Heart right ventricle (tissue), 16 donors: Measurements from ENCODE around the gene NOD1. TPM values are rescaled to one million over a fixed set of nuclear protein-coding genes. Genes with fewer than 3 reads are reported as not detected.

Experiments
- ATAC-seq, 8 donors: fragments of 200-7000 bp; cut with Tn5 transposase; one replicate each; pipeline ENCODE4 v1.9.1; 2020; ENCODE audit warnings: mild to moderate bottlenecking in 8 of 8, moderate library complexity in 8 of 8, moderate number of reproducible peaks in 1 of 8
- DNase-seq, 2 donors: peaks; one replicate each; pipeline ENCODE4 v3.0.0-alpha.2; 2020
- H3K27ac ChIP-seq, 10 donors: fragments of 200-600 bp; sonication (generic) in 2 of 10; one replicate each; pipeline versions ENCODE4 v1.5.0 to v1.8.0; 2020 to 2022; ENCODE audit warnings: mild to moderate bottlenecking in 3 of 10
- H3K27me3 ChIP-seq, 7 donors: fragments of 200-600 bp; one replicate each; pipeline ENCODE4 v1.8.0; 2021 to 2022; ENCODE audit warnings: mild to moderate bottlenecking in 2 of 7
- H3K36me3 ChIP-seq, 9 donors: fragments of 200-600 bp; sonication (generic) in 1 of 9; one replicate each; pipeline versions ENCODE4 v1.5.0 to v1.8.0; 2020 to 2022; ENCODE audit warnings: mild to moderate bottlenecking in 2 of 9
- H3K4me1 ChIP-seq, 9 donors: fragments of 200-600 bp; sonication (generic) in 1 of 9; one replicate each; pipeline versions ENCODE4 v1.5.0 to v1.8.0; 2020 to 2022; ENCODE audit warnings: mild to moderate bottlenecking in 4 of 9
- H3K4me3 ChIP-seq, 10 donors: fragments of 200-600 bp; sonication (generic) in 2 of 10; one replicate each; pipeline versions ENCODE4 v1.5.0 to v1.8.0; 2020 to 2022; ENCODE audit warnings: mild to moderate bottlenecking in 7 of 10, moderate library complexity in 2 of 10
- H3K9me3 ChIP-seq, 11 donors: fragments of 200-600 bp in 10 of 11; sonication (generic) in 2 of 11; one replicate each; pipeline versions ENCODE4 v1.5.0 to v1.8.0; 2013 to 2022; ENCODE audit warnings: mild to moderate bottlenecking in 2 of 11, control low read depth in 1 of 11, moderate library complexity in 1 of 11
- CTCF ChIP-seq, 9 donors: fragments of 200-600 bp; sonication (generic) in 2 of 9; IDR thresholded peaks; one replicate each; pipeline versions ENCODE4 v1.5.0 to v1.8.0; 2021 to 2022; ENCODE audit warnings: antibody characterized with exemption in 9 of 9, mild to moderate bottlenecking in 5 of 9, moderate library complexity in 1 of 9
- WGBS, 2 donors: extraction: QIAGEN DNeasy Blood & Tissue Kit; methylation state at CpG; one replicate each; pipeline ENCODE4 v1.1.7; 2013; ENCODE audit warnings: inconsistent platforms in 1 of 2; 5-methylcytosine and 5-hydroxymethylcytosine counted together
- intact Hi-C, 10 donors: fragments of 100-400 bp; cut with DNase I; formaldehyde crosslinking; loops; one replicate each; pipeline versions ENCODE4 v1.11.1 to v1.14.2; 2022
- polyA plus RNA-seq, 2 donors: library from polyadenylated mRNA; stranded (reverse); fragments of 200-250 nt; gene quantifications; one replicate each; pipeline ENCODE4 v1.2.3, GENCODE V29; 2013
- total RNA-seq, 10 donors: library from RNA; stranded (reverse); fragmentation: NEBNext Ultra II Directional in 3 of 10; extraction: Animal tissue kit (Norgen Biotek cat#: 25700) in 3 of 10; gene quantifications; one replicate each; pipeline versions ENCODE4 v1.2.1 to v1.2.4, GENCODE V29; 2021 to 2023
- donor health status: Arrhythmogenic right ventricular cardiomyopathy.
- donor health status: ischemic (EF 13 %, LVEDD 7.1; RV severe dilation, severe dysfunction).
- donor health status: healthy with polysubstance abuse.
- donor health status: DM: no; HTN: yes; CAD: no.
- donor health status: DM: no; HTN: no; CAD: no.
- donor health status: ischemic (EF 25% LVEDD 6.9; RV normal size, moderate dysfunction).
- donor health status: ischemic (EF 25% LVEDD 5.7; RV mildly dilated, moderate dysfunction).
- donor health status: healthy.
- donor health status: DM: yes; HTN: yes; CAD: no.
- donor health status: Ischemic cardiomyopathy.
- donor health status: ischemic (EF 35%, LVEDD 5.7; RV mildly dilated, moderate dysfunction).
- donor health status: nonischemic (EF 11% LVEDD 7.7; RV severe dilation, severe dysfunction).
- donor health status: DM: yes; HTN: yes; CAD: no.
- donor health status: PGD.
- donor health status: ischemic (EF 29% LVEDD 5.4; RV normal size, mild dysfunction).
- donor health status: nonischemic (EF 23%, LVEDD 6.1; RV moderate dilation, normal function).

The NOD1 gene
- total and polyA plus RNA-seq, 12 donors, result 6.3 to 19.1 (median 8.6) TPM

- H3K9me3 ChIP-seq, result no peaks in the 10 kb centered on the region
- no peak overlapping the region for H3K4me3 ChIP-seq
- H3K27me3 ChIP-seq, result no peaks in the 10 kb centered on the region
- H3K27ac ChIP-seq, result peak overlapping the region in 5 of 10 donors; percentile 2 to 77 (median 16)
- no peak for TF ChIP-seq CTCF (IDR thresholded peaks at IDR 0.05)
- intact Hi-C loops, result loop anchor here in 1 of 10 donors (10.0 kb wide), 1 partner anchor 135 kb away; no protein-coding TSS in a partner anchor
- H3K36me3 ChIP-seq, result peaks cover 0 to 97% (median 23%) of the 10 kb centered on the region in 9 donors
- no peak for DNase-seq
- 58 to 63% methylated on average over 7 of the region's 7 CpGs for WGBS, 2 donors
- peak in 3 of 8 donors; percentile 8 to 20 (median 11) for ATAC-seq
- peaks cover 9 to 94% (median 34%) of the 10 kb centered on the region in 9 donors for H3K4me1 ChIP-seq
These were observed 48.3 kb downstream of the NOD1 start for GRCh38 chr7:30430276-30430675.

- no peak for ATAC-seq
- DNase-seq, result no peak
- Histone ChIP-seq H3K27ac (peak overlapping the region in 2 of 10 donors; percentile 41 to 77), H3K36me3 (peaks cover 0 to 97% (median 25%) of the 10 kb centered on the region in 9 donors), H3K4me1 (peaks cover 9 to 83% (median 34%) of the 10 kb centered on the region in 9 donors), H3K27me3 (no peaks in the 10 kb centered on the region), H3K9me3 (no peaks in the 10 kb centered on the region), H3K4me3 (no peak overlapping the region)
- TF ChIP-seq CTCF (IDR thresholded peaks at IDR 0.05), result no peak
- WGBS, 2 donors, result 84 to 89% methylated on average over 5 of the region's 5 CpGs
- intact Hi-C loops, result loop anchor here in 1 of 10 donors (5.0 kb wide), 1 partner anchor 272 kb away; no protein-coding TSS in a partner anchor
These were observed 49.4 kb downstream of the NOD1 start for GRCh38 chr7:30429156-30429530.

GRCh38 chr7:30428246-30429155, 50.1 kb downstream of the NOD1 start:
- Histone ChIP-seq H3K27ac (peak overlapping the region in 2 of 10 donors; percentile 41 to 77), H3K4me1 (peaks cover 9 to 82% (median 31%) of the 10 kb centered on the region in 9 donors), H3K27me3 (no peaks in the 10 kb centered on the region), H3K4me3 (no peak overlapping the region), H3K36me3 (peaks cover 0 to 98% (median 25%) of the 10 kb centered on the region in 9 donors), H3K9me3 (no peaks in the 10 kb centered on the region)
- ATAC-seq (no peak), DNase-seq (no peak)
- WGBS, 2 donors, result 87 to 92% methylated on average over 7 of the region's 7 CpGs
- intact Hi-C loops, result loop anchor here in 1 of 10 donors (5.0 kb wide), 1 partner anchor 271 kb away; no protein-coding TSS in a partner anchor
- TF ChIP-seq CTCF (IDR thresholded peaks at IDR 0.05), result no peak

- no peaks in the 10 kb centered on the region for H3K27me3 ChIP-seq
- intact Hi-C loops, result loop anchor here in 1 of 10 donors (5.0 kb wide), 1 partner anchor 270 kb away; no protein-coding TSS in a partner anchor
- peaks cover 0 to 88% (median 25%) of the 10 kb centered on the region in 9 donors for H3K36me3 ChIP-seq
- 88 to 90% methylated on average over 6 of the region's 6 CpGs for WGBS, 2 donors
- H3K9me3 ChIP-seq, result no peaks in the 10 kb centered on the region
- peak in 6 of 8 donors; percentile 5 to 56 (median 33) for ATAC-seq
- TF ChIP-seq CTCF (IDR thresholded peaks at IDR 0.05), result no peak
- peak overlapping the region in 3 of 10 donors; percentile 13 to 77 (median 20) for H3K27ac ChIP-seq
- no peak overlapping the region for H3K4me3 ChIP-seq
- DNase-seq, result no peak
- H3K4me1 ChIP-seq, result peaks cover 6 to 73% (median 21%) of the 10 kb centered on the region in 9 donors
These were observed 51.1 kb downstream of the NOD1 start for GRCh38 chr7:30427296-30428070.
